Endothelial cell (in vitro differentiated cells): ENCODE data around the gene PHOX2A. TPM values are rescaled to one million over a fixed set of nuclear protein-coding genes. Genes with fewer than 3 reads are reported as not detected.

Source experiments
- DNase-seq: peaks from one replicate; pipeline ENCODE4 v3.0.0; 2021; ENCODE audit warnings: low spot score
- H3K27ac Mint-ChIP-seq: one replicate; pipeline ENCODE4 v1.8.0; 2021; ENCODE audit warnings: mixed read lengths, inconsistent platforms; ENCODE audit not compliant: unreplicated experiment
- H3K27me3 Mint-ChIP-seq: one replicate; pipeline ENCODE4 v1.8.0; 2021; ENCODE audit warnings: mild to moderate bottlenecking, moderate library complexity, mixed read lengths, inconsistent platforms; ENCODE audit not compliant: unreplicated experiment
- H3K36me3 Mint-ChIP-seq: one replicate; pipeline ENCODE4 v1.8.0; 2021; ENCODE audit warnings: mild to moderate bottlenecking, low read depth, mixed read lengths, inconsistent platforms; ENCODE audit not compliant: unreplicated experiment
- H3K4me1 Mint-ChIP-seq: one replicate; pipeline ENCODE4 v1.8.0; 2021; ENCODE audit warnings: mild to moderate bottlenecking, mixed read lengths, inconsistent platforms; ENCODE audit not compliant: unreplicated experiment
- H3K4me3 Mint-ChIP-seq: one replicate; pipeline ENCODE4 v1.8.0; 2021; ENCODE audit warnings: mild to moderate bottlenecking, mixed read lengths, inconsistent platforms; ENCODE audit not compliant: unreplicated experiment
- H3K9me3 Mint-ChIP-seq: one replicate; pipeline ENCODE4 v1.8.0; 2021; ENCODE audit warnings: mixed read lengths, inconsistent platforms; ENCODE audit not compliant: unreplicated experiment
- CTCF ChIP-seq: fragments of 200-600 bp; sonication (generic); IDR thresholded peaks from one replicate; pipeline ENCODE4 v1.5.0; 2021; ENCODE audit warnings: antibody characterized with exemption; ENCODE audit not compliant: unreplicated experiment
- total RNA-seq: library from RNA; stranded (reverse); fragmentation: NEBNext Ultra II Directional; extraction: Animal tissue kit (Norgen Biotek cat#: 25700); gene quantifications from one replicate; pipeline ENCODE4 v1.2.1, GENCODE V29; 2021; ENCODE audit not compliant: unreplicated experiment

PHOX2A gene
- total RNA-seq, 1 donor from 2014 or later = not detected

DNA sequence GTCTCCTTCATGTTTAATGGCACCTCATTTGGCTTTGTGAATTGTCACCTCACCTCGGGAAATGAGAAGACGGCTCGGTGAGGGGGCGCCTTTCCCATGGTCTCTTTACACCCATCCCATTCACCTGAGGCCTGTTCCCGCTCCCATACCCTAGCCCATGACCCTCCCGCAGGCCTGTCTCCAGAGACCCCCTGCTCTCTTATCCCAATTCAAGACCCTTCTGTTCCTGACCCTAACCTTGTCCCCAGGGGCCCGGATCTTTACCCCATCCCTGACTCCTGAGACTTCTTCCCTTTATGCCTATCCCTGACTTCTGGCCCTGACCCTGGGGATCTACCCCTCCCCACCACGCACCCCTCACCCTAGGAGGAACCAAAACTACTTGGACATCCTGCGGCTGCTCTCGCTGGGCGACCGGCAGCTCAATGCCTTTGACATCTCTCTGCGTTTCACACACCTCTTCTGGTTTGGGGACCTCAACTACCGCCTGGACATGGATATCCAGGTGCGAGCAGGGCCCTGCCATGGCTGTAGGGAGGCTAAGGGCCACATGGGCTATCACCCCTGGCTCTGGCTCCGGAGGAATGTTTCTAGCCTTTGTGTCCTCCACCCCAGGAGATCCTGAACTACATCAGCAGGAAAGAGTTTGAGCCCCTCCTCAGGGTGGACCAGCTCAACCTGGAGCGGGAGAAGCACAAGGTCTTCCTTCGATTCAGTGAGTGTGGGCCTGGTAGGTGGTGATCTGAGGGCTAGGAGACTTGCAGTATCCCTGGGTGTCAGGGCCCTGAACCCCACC, 11.5 kb downstream of the PHOX2A start:
- Mint-ChIP-seq H3K4me3 (no peak overlapping the region), H3K9me3 (no peaks in the 10 kb centered on the region), H3K4me1 (peaks cover 8% of the 10 kb centered on the region), H3K36me3 (peaks cover 34% of the 10 kb centered on the region), H3K27me3 (peaks cover 14% of the 10 kb centered on the region), H3K27ac (no peak overlapping the region)
- no peak for DNase-seq
- TF ChIP-seq CTCF = no peak

DNA sequence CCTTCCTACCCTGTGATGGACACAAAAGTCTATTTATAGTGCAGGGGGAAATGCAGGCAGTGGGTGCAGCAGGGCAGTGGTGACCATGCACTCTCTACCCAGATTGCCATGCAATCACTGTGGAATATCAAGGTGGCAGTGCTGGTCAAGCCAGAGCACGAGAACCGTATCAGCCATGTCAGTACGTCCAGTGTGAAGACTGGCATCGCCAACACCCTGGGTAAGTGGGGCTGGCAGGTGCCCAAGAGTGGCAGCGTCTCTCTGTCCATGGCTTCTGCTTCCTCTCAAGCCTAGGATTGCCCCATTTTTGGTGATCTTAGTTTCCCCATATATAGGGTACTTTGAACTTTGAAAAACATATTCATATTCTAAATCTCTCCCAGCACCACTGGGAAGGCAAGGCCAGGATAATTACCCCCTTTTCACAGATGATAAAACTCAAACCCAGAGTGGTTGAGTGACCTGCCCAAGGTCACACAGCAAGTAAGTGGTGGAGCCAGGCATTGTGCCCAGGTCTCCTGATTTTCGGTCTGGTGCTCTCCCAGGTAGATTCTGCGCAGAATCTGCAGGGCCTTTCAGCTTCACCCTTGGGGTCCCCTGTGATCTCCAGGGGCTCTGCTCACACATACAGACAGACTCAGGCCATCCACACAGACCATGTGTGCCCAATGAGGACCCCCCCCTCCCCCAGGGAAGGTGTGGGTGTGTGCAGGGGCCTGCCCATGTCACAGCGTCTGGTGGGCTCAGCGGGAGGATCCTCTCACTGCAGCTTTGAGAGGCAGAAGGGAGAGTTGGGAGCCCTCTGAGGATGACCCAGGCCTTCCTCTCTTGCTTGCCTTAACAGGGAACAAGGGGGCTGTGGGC, 12.3 kb downstream of the PHOX2A start:
- H3K27me3 Mint-ChIP-seq = peaks cover 14% of the 10 kb centered on the region

DNA sequence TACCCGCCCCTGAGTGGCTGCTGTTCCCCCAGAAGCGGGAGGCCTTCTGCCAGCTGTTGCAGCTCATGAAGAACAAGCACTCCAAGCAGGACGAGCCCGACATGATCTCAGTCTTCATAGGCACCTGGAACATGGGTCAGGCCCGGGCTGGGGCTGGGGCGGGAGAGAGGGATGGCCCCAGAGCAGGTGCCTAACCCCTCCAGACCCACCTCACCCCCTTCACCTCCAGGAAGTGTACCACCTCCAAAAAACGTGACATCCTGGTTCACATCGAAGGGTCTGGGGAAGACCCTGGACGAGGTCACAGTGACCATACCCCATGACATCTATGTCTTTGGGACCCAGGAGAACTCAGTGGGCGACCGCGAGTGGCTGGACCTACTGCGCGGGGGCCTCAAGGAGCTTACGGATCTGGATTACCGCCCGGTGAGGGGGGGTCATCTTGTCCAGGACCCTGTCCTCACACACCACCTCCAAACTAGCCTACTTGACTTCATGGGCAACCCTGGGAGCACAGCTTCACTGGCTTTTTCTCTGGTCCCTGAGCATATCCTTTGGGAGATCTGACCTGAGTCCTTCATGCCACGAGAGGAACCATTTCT, 13.1 kb downstream of the PHOX2A start:
- peaks cover 8% of the 10 kb centered on the region for H3K4me1 Mint-ChIP-seq
- H3K9me3 Mint-ChIP-seq = no peaks in the 10 kb centered on the region

More for the DNA sequence above, 12.3 kb downstream of the PHOX2A start:
- no peak overlapping the region for H3K4me3 Mint-ChIP-seq
- no peak for TF ChIP-seq CTCF
- no peaks in the 10 kb centered on the region for H3K9me3 Mint-ChIP-seq
- no peak for DNase-seq
- peaks cover 8% of the 10 kb centered on the region for H3K4me1 Mint-ChIP-seq
- no peak overlapping the region for H3K27ac Mint-ChIP-seq
- peaks cover 34% of the 10 kb centered on the region for H3K36me3 Mint-ChIP-seq

GRCh38 chr11:72229925-72230763, 13.8 kb downstream of the PHOX2A start:
- Mint-ChIP-seq H3K36me3 (peaks cover 34% of the 10 kb centered on the region), H3K27me3 (peaks cover 16% of the 10 kb centered on the region), H3K9me3 (no peaks in the 10 kb centered on the region), H3K4me1 (peaks cover 15% of the 10 kb centered on the region), H3K27ac (no peak overlapping the region), H3K4me3 (no peak overlapping the region)
- no peak for TF ChIP-seq CTCF
- no peak for DNase-seq

More for the DNA sequence above, 13.1 kb downstream of the PHOX2A start:
- no peak for TF ChIP-seq CTCF
- no peak overlapping the region for H3K4me3 Mint-ChIP-seq
- H3K36me3 Mint-ChIP-seq = peaks cover 34% of the 10 kb centered on the region
- no peak overlapping the region for H3K27ac Mint-ChIP-seq
- DNase-seq = peak; percentile 1
- peaks cover 18% of the 10 kb centered on the region for H3K27me3 Mint-ChIP-seq
